ENCODE measurements around the gene XRCC5. TPM values are rescaled to one million over a fixed set of nuclear protein-coding genes. Genes with fewer than 3 reads are reported as not detected.

Gene XRCC5
- total RNA-seq, 1 donor from 2014 or later, result 360 TPM

GRCh38 chr2:216233281-216233995 lies 124.3 kb downstream of the XRCC5 start:
- TF ChIP-seq, protein P1, sequence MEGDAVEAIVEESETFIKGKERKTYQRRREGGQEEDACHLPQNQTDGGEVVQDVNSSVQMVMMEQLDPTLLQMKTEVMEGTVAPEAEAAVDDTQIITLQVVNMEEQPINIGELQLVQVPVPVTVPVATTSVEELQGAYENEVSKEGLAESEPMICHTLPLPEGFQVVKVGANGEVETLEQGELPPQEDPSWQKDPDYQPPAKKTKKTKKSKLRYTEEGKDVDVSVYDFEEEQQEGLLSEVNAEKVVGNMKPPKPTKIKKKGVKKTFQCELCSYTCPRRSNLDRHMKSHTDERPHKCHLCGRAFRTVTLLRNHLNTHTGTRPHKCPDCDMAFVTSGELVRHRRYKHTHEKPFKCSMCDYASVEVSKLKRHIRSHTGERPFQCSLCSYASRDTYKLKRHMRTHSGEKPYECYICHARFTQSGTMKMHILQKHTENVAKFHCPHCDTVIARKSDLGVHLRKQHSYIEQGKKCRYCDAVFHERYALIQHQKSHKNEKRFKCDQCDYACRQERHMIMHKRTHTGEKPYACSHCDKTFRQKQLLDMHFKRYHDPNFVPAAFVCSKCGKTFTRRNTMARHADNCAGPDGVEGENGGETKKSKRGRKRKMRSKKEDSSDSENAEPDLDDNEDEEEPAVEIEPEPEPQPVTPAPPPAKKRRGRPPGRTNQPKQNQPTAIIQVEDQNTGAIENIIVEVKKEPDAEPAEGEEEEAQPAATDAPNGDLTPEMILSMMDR (conservative IDR thresholded peaks at IDR 0.05; ENCODE audit: low read depth, low read length), result no peak
- H3K4me3 ChIP-seq (ENCODE audit: low read depth, low read length), result no peak overlapping the region
- DNase-seq (ENCODE audit: low read depth), result no peak

GRCh38 chr2:216234106-216234505 lies 125.0 kb downstream of the XRCC5 start:
- H3K4me3 ChIP-seq (ENCODE audit: low read depth, low read length), result no peak overlapping the region
- TF ChIP-seq, protein P1 (conservative IDR thresholded peaks at IDR 0.05; ENCODE audit: low read depth, low read length), result no peak
- no peak for DNase-seq (ENCODE audit: low read depth)

- no peak for DNase-seq (ENCODE audit: low read depth)
- TF ChIP-seq, protein P1 (conservative IDR thresholded peaks at IDR 0.05; ENCODE audit: low read depth, low read length), result no peak
- no peak overlapping the region for H3K4me3 ChIP-seq (ENCODE audit: low read depth, low read length)
Measured at GRCh38 chr2:216235462-216235861, 126.3 kb downstream of the XRCC5 start.

DNA sequence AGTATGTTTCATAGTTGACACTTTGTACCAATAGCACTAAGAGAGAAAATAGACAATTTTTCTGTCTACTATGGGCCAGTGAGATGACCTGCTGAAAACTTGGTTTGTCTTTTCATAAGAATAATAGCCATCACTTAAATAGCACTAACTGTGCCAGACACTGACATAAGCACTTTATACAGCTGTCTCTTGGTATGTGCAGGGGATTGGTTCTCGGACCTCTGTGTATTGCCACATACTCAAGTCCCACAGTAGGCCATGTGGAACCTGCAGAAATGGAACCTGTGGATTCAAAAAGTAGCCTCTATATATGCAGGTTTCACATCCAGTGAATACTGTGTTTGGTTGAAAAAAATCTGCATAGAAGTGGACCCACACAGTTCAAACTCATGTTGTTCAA lies 126.7 kb downstream of the XRCC5 start:
- TF ChIP-seq, protein P1 (conservative IDR thresholded peaks at IDR 0.05; ENCODE audit: low read depth, low read length), result no peak
- H3K4me3 ChIP-seq (ENCODE audit: low read depth, low read length), result no peak overlapping the region
- no peak for DNase-seq (ENCODE audit: low read depth)

DNA sequence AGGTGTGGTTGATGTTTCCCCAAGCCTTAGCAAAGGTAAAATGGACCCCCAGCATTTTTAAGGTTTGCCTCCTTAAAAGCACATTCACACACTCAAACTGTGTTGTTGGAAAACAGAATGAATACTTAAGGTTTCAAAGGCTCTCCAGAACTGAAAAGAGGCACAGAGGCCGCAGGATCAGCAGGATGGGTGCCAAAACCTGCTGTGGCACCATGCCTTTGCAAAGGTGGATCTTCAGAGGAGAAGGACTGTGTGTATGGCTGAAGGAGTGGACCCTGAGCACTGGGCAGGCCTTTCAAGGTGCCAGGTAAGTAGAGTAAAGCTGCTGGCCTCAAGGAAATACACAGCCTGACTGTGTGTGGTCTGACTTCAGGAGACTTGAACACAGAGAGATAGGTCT lies 127.3 kb downstream of the XRCC5 start:
- DNase-seq (ENCODE audit: low read depth), result no peak
- TF ChIP-seq, protein P1 (conservative IDR thresholded peaks at IDR 0.05; ENCODE audit: low read depth, low read length), result no peak

GRCh38 chr2:216242365-216242764 lies 133.2 kb downstream of the XRCC5 start:
- TF ChIP-seq, protein P1 (conservative IDR thresholded peaks at IDR 0.05; ENCODE audit: low read depth, low read length), result no peak
- no peak for DNase-seq (ENCODE audit: low read depth)
- H3K4me3 ChIP-seq (ENCODE audit: low read depth, low read length), result no peak overlapping the region

More for the DNA sequence above, 127.3 kb downstream of the XRCC5 start:
- no peak overlapping the region for H3K4me3 ChIP-seq (ENCODE audit: low read depth, low read length)

- TF ChIP-seq, protein P1 (conservative IDR thresholded peaks at IDR 0.05; ENCODE audit: low read depth, low read length), result no peak
- no peak for DNase-seq (ENCODE audit: low read depth)
- no peak overlapping the region for H3K4me3 ChIP-seq (ENCODE audit: low read depth, low read length)
Measured at GRCh38 chr2:216243026-216243425, 133.9 kb downstream of the XRCC5 start.
